ENCODE measurements around the gene HTR2C. TPM values are rescaled to one million over a fixed set of nuclear protein-coding genes. Genes with fewer than 3 reads are reported as not detected.

Gene HTR2C
- total and polyA plus RNA-seq, 2 donors (not counting 1 experiment from before 2014, with no cell fraction given) = not detected

DNA sequence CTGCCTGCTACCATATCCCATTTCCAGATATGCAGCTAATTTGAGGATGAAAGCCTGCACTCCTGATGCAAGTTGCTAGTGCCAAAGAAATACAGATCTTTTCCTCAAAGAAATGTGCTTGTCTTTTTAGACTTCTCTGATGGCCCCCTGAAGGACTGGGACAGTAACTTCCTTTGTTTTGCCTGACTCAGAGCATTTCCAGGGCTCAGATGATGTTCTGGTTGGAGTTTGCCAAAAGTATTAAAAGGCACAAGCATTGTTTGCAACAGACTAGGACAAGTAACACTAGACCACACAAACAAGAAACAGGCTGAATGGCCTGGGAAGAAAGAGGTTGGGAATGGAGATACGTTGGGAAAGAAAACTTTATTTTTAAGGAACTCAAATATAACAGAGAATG lies 258.3 kb downstream of the HTR2C start:
- H3K4me3 ChIP-seq (ENCODE audit: control extremely low read depth in 1 of 5, extremely low read depth in 1 of 5, insufficient read depth in 1 of 5, low read depth in 2 of 5, low read length in 4 of 5) = no peak overlapping the region
- no peaks in the 10 kb centered on the region for H3K9me3 ChIP-seq (ENCODE audit: control extremely low read depth in 1 of 3, control insufficient read depth in 2 of 3, insufficient read depth in 1 of 3, low read length in 2 of 3)
- H3K4me1 ChIP-seq (ENCODE audit: control insufficient read depth in 2 of 2, insufficient read depth in 2 of 2, low read length in 2 of 2) = no peaks in the 10 kb centered on the region
- H4K20me1 ChIP-seq (ENCODE audit: control insufficient read depth, insufficient read depth, low read length, poor library complexity, severe bottlenecking) = no peaks in the 10 kb centered on the region
- no peak overlapping the region for H2AFZ ChIP-seq (ENCODE audit: insufficient read depth, low read depth, low read length, poor library complexity, severe bottlenecking)
- H3K27me3 Mint-ChIP-seq = no peaks in the 10 kb centered on the region
- H3K9ac ChIP-seq (ENCODE audit: low read length) = no peak overlapping the region
- no CpG with 5 or more reads among the region's 1 CpG for WGBS (ENCODE audit: insufficient coverage)
- TF ChIP-seq, protein P1, sequence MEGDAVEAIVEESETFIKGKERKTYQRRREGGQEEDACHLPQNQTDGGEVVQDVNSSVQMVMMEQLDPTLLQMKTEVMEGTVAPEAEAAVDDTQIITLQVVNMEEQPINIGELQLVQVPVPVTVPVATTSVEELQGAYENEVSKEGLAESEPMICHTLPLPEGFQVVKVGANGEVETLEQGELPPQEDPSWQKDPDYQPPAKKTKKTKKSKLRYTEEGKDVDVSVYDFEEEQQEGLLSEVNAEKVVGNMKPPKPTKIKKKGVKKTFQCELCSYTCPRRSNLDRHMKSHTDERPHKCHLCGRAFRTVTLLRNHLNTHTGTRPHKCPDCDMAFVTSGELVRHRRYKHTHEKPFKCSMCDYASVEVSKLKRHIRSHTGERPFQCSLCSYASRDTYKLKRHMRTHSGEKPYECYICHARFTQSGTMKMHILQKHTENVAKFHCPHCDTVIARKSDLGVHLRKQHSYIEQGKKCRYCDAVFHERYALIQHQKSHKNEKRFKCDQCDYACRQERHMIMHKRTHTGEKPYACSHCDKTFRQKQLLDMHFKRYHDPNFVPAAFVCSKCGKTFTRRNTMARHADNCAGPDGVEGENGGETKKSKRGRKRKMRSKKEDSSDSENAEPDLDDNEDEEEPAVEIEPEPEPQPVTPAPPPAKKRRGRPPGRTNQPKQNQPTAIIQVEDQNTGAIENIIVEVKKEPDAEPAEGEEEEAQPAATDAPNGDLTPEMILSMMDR (IDR thresholded peaks at IDR 0.05) = no peak
- TF ChIP-seq EZH2 (IDR thresholded peaks at IDR 0.05; ENCODE audit: borderline replicate concordance, insufficient read depth, low read depth, low read length, poor library complexity, severe bottlenecking) = no peak
- H3K27ac Mint-ChIP-seq = no peak overlapping the region
- H3K4me3 Mint-ChIP-seq = no peak overlapping the region
- no peak overlapping the region for H3K4me2 ChIP-seq (replicated peaks; ENCODE audit: low read depth, low read length, poor library complexity, severe bottlenecking)
- no peak overlapping the region for H3K27ac ChIP-seq (ENCODE audit: low read length in 2 of 2)
- no peaks in the 10 kb centered on the region for H3K9me3 Mint-ChIP-seq (ENCODE audit: insufficient read depth)
- ChIA-PET CTCF (no interaction called here), POLR2A (no interaction called here)
- H3K27me3 ChIP-seq (replicated peaks in 1 of 4; ENCODE audit: control extremely low read depth in 1 of 4, control insufficient read depth in 3 of 4, insufficient read depth in 4 of 4, low read length in 3 of 4) = no peaks in the 10 kb centered on the region
- no peaks in the 10 kb centered on the region for H3K79me2 ChIP-seq (ENCODE audit: control insufficient read depth, insufficient read depth, low read length)
- no peaks in the 10 kb centered on the region for H3K4me1 Mint-ChIP-seq
- DNase-seq (no peak), ATAC-seq (ENCODE audit: low read depth) (no peak)
- intact Hi-C loops (cut with micrococcal nuclease) = no loop called here
- no peaks in the 10 kb centered on the region for H3K36me3 ChIP-seq (replicated peaks in 1 of 2; ENCODE audit: control extremely low read depth in 1 of 2, control insufficient read depth in 1 of 2, extremely low read depth in 1 of 2, insufficient read depth in 2 of 2, low read length in 1 of 2)

- no peaks in the 10 kb centered on the region for H4K20me1 ChIP-seq (ENCODE audit: control insufficient read depth, insufficient read depth, low read length, poor library complexity, severe bottlenecking)
- POLR2A ChIA-PET = no interaction called here
- no peak for DNase-seq
- Mint-ChIP-seq H3K27me3 (no peaks in the 10 kb centered on the region), H3K4me1 (no peaks in the 10 kb centered on the region), H3K9me3 (ENCODE audit: insufficient read depth) (peaks cover 2% of the 10 kb centered on the region), H3K27ac (no peak overlapping the region), H3K4me3 (no peak overlapping the region)
- H3K79me2 ChIP-seq (ENCODE audit: control insufficient read depth, insufficient read depth, low read length) = no peaks in the 10 kb centered on the region
- CTCF ChIA-PET = no interaction called here
- no peak overlapping the region for H3K4me2 ChIP-seq (replicated peaks; ENCODE audit: low read depth, low read length, poor library complexity, severe bottlenecking)
- no CpG with 5 or more reads among the region's 1 CpG for WGBS (ENCODE audit: insufficient coverage)
- no peak overlapping the region for H3K4me3 ChIP-seq (ENCODE audit: control extremely low read depth in 1 of 5, extremely low read depth in 1 of 5, insufficient read depth in 1 of 5, low read depth in 2 of 5, low read length in 4 of 5)
- TF ChIP-seq, protein P1 (IDR thresholded peaks at IDR 0.05) = no peak
- TF ChIP-seq EZH2 (IDR thresholded peaks at IDR 0.05; ENCODE audit: borderline replicate concordance, insufficient read depth, low read depth, low read length, poor library complexity, severe bottlenecking) = no peak
- no peak for ATAC-seq (ENCODE audit: low read depth)
- H3K27ac ChIP-seq (ENCODE audit: low read length in 2 of 2) = no peak overlapping the region
- no peaks in the 10 kb centered on the region for H3K36me3 ChIP-seq (replicated peaks in 1 of 2; ENCODE audit: control extremely low read depth in 1 of 2, control insufficient read depth in 1 of 2, extremely low read depth in 1 of 2, insufficient read depth in 2 of 2, low read length in 1 of 2)
- no peak overlapping the region for H2AFZ ChIP-seq (ENCODE audit: insufficient read depth, low read depth, low read length, poor library complexity, severe bottlenecking)
- H3K9ac ChIP-seq (ENCODE audit: low read length) = no peak overlapping the region
- H3K4me1 ChIP-seq (ENCODE audit: control insufficient read depth in 2 of 2, insufficient read depth in 2 of 2, low read length in 2 of 2) = no peaks in the 10 kb centered on the region
- no peaks in the 10 kb centered on the region for H3K27me3 ChIP-seq (replicated peaks in 1 of 4; ENCODE audit: control extremely low read depth in 1 of 4, control insufficient read depth in 3 of 4, insufficient read depth in 4 of 4, low read length in 3 of 4)
- intact Hi-C loops (cut with micrococcal nuclease) = no loop called here
- peaks cover 0 to 3% (median 0%) of the 10 kb centered on the region in 3 donors for H3K9me3 ChIP-seq (ENCODE audit: control extremely low read depth in 1 of 3, control insufficient read depth in 2 of 3, insufficient read depth in 1 of 3, low read length in 2 of 3)
Observed at GRCh38 chrX:114889481-114889880, 305.6 kb downstream of the HTR2C start.
